PC-9 (cell line): ENCODE measurements around the gene RNF157. TPM values are rescaled to one million over a fixed set of nuclear protein-coding genes. Genes with fewer than 3 reads are reported as not detected.

Experiments
- BruUV-seq: library from RNA; stranded (reverse); fragments of 400-500 nt; replicated peaks from 2 replicates; lab custom pipeline; 2021; lab: Mats Ljungman, UMichigan
- CTCF ChIA-PET: fragments of 300-600 bp; sonication (Branson Sonifier 250); formaldehyde crosslinking; loops from one replicate; lab custom pipeline; 2022; ENCODE audit warnings: antibody characterized with exemption; lab: Charles Lee
- POLR2A ChIA-PET: fragments of 300-600 bp; sonication (Branson Sonifier 250); formaldehyde crosslinking; loops from one replicate; lab custom pipeline; 2022; ENCODE audit warnings: antibody characterized with exemption; ENCODE audit not compliant: unreplicated experiment; lab: Charles Lee
- DNase-seq, 2 experiments: peaks; one replicate each; pipeline versions ENCODE4 v3.0.0 to v3.0.0-alpha.2; 2015 to 2022; ENCODE audit warnings: mixed read lengths in 1 of 2
- H2AFZ ChIP-seq: fragments of 200-600 bp; sonication (generic); 2 replicates; pipeline ENCODE4 v1.8.1; 2017; ENCODE audit warnings: antibody characterized with exemption
- H3F3A ChIP-seq: fragments of 200-600 bp; sonication (generic); 2 replicates; pipeline ENCODE4 v1.8.1; 2017; ENCODE audit warnings: antibody characterized with exemption, mild to moderate bottlenecking, low read depth; ENCODE audit not compliant: insufficient read depth
- H3K27ac ChIP-seq: fragments of 200-600 bp; sonication (generic); 2 replicates; pipeline ENCODE4 v1.6.1; 2016; ENCODE audit warnings: mixed run types
- H3K27me3 ChIP-seq: fragments of 200-600 bp; sonication (generic); 2 replicates; pipeline ENCODE4 v1.6.1; 2016; ENCODE audit warnings: low read depth, mixed run types; ENCODE audit not compliant: insufficient read depth
- H3K36me3 ChIP-seq: fragments of 200-600 bp; sonication (generic); 2 replicates; pipeline ENCODE4 v1.6.1; 2016; ENCODE audit warnings: low read depth, mixed run types
- H3K4me1 ChIP-seq: fragments of 200-600 bp; sonication (generic); replicated peaks from 2 replicates; pipeline ENCODE4 v1.6.1; 2016; ENCODE audit warnings: mixed run types; ENCODE audit not compliant: insufficient read depth
- H3K4me2 ChIP-seq: fragments of 200-600 bp; sonication (generic); 2 replicates; pipeline ENCODE4 v1.6.1; 2017; ENCODE audit warnings: mixed run types
- H3K4me3 ChIP-seq: fragments of 200-600 bp; sonication (generic); 2 replicates; pipeline ENCODE4 v1.6.1; 2016; ENCODE audit warnings: mixed run types
- H3K79me2 ChIP-seq: fragments of 200-600 bp; sonication (generic); 2 replicates; pipeline ENCODE4 v1.6.1; 2017; ENCODE audit warnings: low read depth, mixed run types
- H3K9me2 ChIP-seq: fragments of 200-600 bp; sonication (generic); 2 replicates; pipeline ENCODE4 v1.8.1; 2017; ENCODE audit warnings: mild to moderate bottlenecking; ENCODE audit not compliant: insufficient read depth
- H3K9me3 ChIP-seq: fragments of 200-600 bp; sonication (generic); 2 replicates; pipeline ENCODE4 v1.8.1; 2016; ENCODE audit warnings: low read depth; ENCODE audit not compliant: insufficient read depth
- H4K20me1 ChIP-seq: fragments of 200-600 bp; sonication (generic); 2 replicates; pipeline ENCODE4 v1.8.1; 2017; ENCODE audit not compliant: insufficient read depth
- CTCF ChIP-seq: fragments of 200-600 bp; sonication (generic); conservative IDR thresholded peaks from 2 replicates; pipeline ENCODE4 v1.6.1; 2017; ENCODE audit warnings: mixed run types, antibody characterized with exemption, mild to moderate bottlenecking, moderate library complexity
- EZH2 ChIP-seq: fragments of 200-600 bp; sonication (generic); IDR thresholded peaks from 2 replicates; pipeline ENCODE4 v1.8.0; 2017; ENCODE audit warnings: antibody characterized with exemption, low read depth
- intact Hi-C: fragments of 100-400 bp; cut with micrococcal nuclease; formaldehyde crosslinking; loops from one replicate; pipeline ENCODE4 v1.10.0; 2022; ENCODE audit not compliant: unreplicated experiment
- total RNA-seq: library from RNA; stranded (reverse); gene quantifications from 2 replicates; pipeline ENCODE4 v1.2.3, GENCODE V29; 2021

RNF157 gene
- total RNA-seq, 1 experiment from 2014 or later, result 7.2 TPM

GRCh38 chr17:76155988-76156661, 84.2 kb downstream of the RNF157 start:
- Histone ChIP-seq H3K9me2 (no peaks in the 10 kb centered on the region), H3K36me3 (no peaks in the 10 kb centered on the region), H4K20me1 (no peaks in the 10 kb centered on the region), H3K27me3 (no peaks in the 10 kb centered on the region), H3K27ac (no peak overlapping the region), H2AFZ (no peak overlapping the region), H3K79me2 (no peaks in the 10 kb centered on the region), H3K4me2 (no peak overlapping the region), H3K9me3 (no peaks in the 10 kb centered on the region), H3K4me1 (no peaks in the 10 kb centered on the region), H3F3A (no peaks in the 10 kb centered on the region), H3K4me3 (no peak overlapping the region)
- CTCF ChIA-PET, result no interaction called here
- POLR2A ChIA-PET, result interaction anchor here (0.6 to 0.7 kb wide), 2 partner anchors 83 to 239 kb away, joined by 3 to 4 read pairs; no protein-coding TSS in a partner anchor
- intact Hi-C loops, result no loop called here
- no peak for TF ChIP-seq CTCF
- no peak for TF ChIP-seq EZH2
- BruUV-seq, result no TSS peak
- DNase-seq, result no peak

DNA sequence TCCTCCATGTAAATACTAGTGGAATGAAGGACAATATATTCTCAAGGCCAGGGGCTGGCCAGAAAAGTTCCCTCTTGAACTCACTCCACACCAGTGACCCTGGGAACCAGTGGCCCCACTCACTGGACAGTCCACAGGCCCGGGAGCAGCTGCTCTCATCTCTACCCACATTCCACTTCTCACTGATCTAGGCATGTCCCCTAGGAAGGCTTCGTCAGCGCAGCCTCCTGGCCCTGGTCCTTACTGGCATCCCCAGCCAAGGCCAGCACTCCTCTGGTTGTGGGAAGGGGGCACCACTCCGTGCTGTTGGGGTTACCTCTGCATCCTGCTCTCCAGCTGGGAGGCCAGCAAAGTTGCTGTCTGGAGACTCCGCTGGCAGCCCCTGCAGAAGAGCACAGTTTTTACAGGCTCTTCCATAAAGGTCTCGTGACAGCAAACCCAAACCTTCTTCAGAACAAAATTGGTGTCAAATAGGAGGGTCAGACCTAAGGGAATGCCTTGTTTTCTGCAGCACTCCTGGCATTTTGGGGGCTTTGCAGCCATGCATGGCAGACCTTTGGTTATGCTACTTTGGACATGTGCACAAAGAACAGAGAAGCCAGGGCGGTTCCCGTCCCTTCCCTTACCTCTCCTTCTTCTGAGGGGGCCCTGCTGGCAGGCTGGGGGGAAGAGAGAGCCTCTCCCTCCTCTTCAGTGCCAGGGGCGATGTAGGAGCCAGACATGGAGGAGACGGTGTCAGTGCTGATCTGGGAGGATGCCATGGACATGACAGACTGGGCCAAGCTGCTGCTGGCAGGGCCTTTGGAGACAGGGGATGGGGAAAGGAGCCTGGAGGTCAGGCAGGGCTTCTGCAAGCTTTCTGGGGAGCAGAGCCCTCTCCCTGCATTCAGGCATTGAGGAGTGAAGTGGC, 85.1 kb downstream of the RNF157 start:
- no peaks in the 10 kb centered on the region for H3K36me3 ChIP-seq
- no peak overlapping the region for H3K4me3 ChIP-seq
- H3K79me2 ChIP-seq, result no peaks in the 10 kb centered on the region
- H3K9me2 ChIP-seq, result no peaks in the 10 kb centered on the region
- H3F3A ChIP-seq, result no peaks in the 10 kb centered on the region
- CTCF ChIA-PET, result no interaction called here
- no peaks in the 10 kb centered on the region for H4K20me1 ChIP-seq
- H2AFZ ChIP-seq, result no peak overlapping the region
- H3K27me3 ChIP-seq, result no peaks in the 10 kb centered on the region
- BruUV-seq, result no TSS peak
- no peak overlapping the region for H3K4me2 ChIP-seq
- TF ChIP-seq CTCF (no peak), EZH2 (no peak)
- no peak overlapping the region for H3K27ac ChIP-seq
- no peak for DNase-seq
- H3K4me1 ChIP-seq, result no peaks in the 10 kb centered on the region
- no peaks in the 10 kb centered on the region for H3K9me3 ChIP-seq
- POLR2A ChIA-PET, result no interaction called here
- intact Hi-C loops, result no loop called here

DNA sequence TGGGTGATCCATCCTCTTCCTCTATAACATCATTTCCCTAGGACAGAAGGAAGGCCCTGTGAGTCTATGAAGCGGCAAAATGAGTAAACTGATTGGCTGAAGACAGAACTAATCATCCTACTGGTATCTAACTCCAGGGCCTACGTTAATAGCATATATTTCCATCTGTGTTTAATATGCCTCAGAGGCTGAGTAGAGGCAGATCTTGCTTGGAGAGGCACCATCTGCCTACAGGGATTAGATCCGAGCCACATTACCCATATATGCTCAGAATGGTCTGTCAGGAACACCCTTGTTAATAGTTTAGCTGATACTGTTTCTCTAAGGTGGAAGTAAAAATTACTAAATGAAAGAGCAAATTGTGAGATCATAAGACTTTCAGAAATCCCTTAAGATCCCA, 86.0 kb downstream of the RNF157 start:
- Histone ChIP-seq H3F3A (no peaks in the 10 kb centered on the region), H3K79me2 (no peaks in the 10 kb centered on the region), H3K36me3 (no peaks in the 10 kb centered on the region), H3K4me3 (no peak overlapping the region), H3K9me2 (no peaks in the 10 kb centered on the region), H3K9me3 (no peaks in the 10 kb centered on the region), H3K4me2 (no peak overlapping the region), H3K4me1 (no peaks in the 10 kb centered on the region), H3K27me3 (no peaks in the 10 kb centered on the region), H4K20me1 (no peaks in the 10 kb centered on the region), H2AFZ (no peak overlapping the region), H3K27ac (no peak overlapping the region)
- intact Hi-C loops, result no loop called here
- POLR2A ChIA-PET, result no interaction called here
- BruUV-seq, result no TSS peak
- DNase-seq, result no peak
- TF ChIP-seq CTCF (no peak), EZH2 (no peak)
- CTCF ChIA-PET, result no interaction called here
